HG03571 (cell line): Measurements from ENCODE around the gene OR4N5.

Experiments used
- ATAC-seq: cut with Tn5 transposase; IDR thresholded peaks from one replicate; pipeline ENCODE4 v1.9.1; 2021; ENCODE audit not compliant: unreplicated experiment

The OR4N5 gene

GRCh38 chr14:20194101-20194500 is 55.5 kb downstream of the OR4N5 start:
- ATAC-seq, result no peak
